IMR-90 (cell line): ENCODE data around the gene AUTS2. TPM values are rescaled to one million over a fixed set of nuclear protein-coding genes. Genes with fewer than 3 reads are reported as not detected.

Source experiments
- ATAC-seq: fragments of 200-7000 bp; cut with Tn5 transposase; 2 replicates; pipeline ENCODE4 v1.9.1; 2020; ENCODE audit warnings: low read depth, mild to moderate bottlenecking, moderate library complexity
- BruUV-seq: library from RNA; stranded (reverse); fragments of 400-500 nt; replicated peaks from 2 replicates; lab custom pipeline; 2021; lab: Mats Ljungman, UMichigan
- CTCF ChIA-PET: fragments of 300-600 bp; formaldehyde crosslinking; extraction: SDS; loops from one replicate; lab custom pipeline; 2021; ENCODE audit warnings: antibody characterized with exemption; lab: Yijun Ruan, JAX
- POLR2A ChIA-PET: fragments of 300-600 bp; sonication (Branson Sonifier 250); formaldehyde crosslinking; loops from one replicate; lab custom pipeline; 2022; ENCODE audit warnings: antibody characterized with exemption; ENCODE audit not compliant: unreplicated experiment; lab: Charles Lee
- DNase-seq: peaks from one replicate; pipeline ENCODE4 v3.0.0; 2013
- H2AFZ ChIP-seq: replicated peaks from 2 replicates; pipeline ENCODE3; 2013; ENCODE audit warnings: low read length, mild to moderate bottlenecking; ENCODE audit not compliant: poor library complexity
- H2AK5ac ChIP-seq: 2 replicates; pipeline ENCODE4 v1.6.1; 2013; ENCODE audit warnings: low read depth, low read length, inconsistent platforms
- H2AK9ac ChIP-seq: replicated peaks from 2 replicates; pipeline ENCODE3; 2013; ENCODE audit warnings: mild to moderate bottlenecking, low read depth, low read length, moderate library complexity; ENCODE audit not compliant: poor library complexity
- H2BK120ac ChIP-seq: 2 replicates; pipeline ENCODE4 v1.6.1; 2013; ENCODE audit warnings: low read depth, low read length, inconsistent platforms
- H2BK15ac ChIP-seq: 3 replicates; pipeline ENCODE4 v1.6.1; 2013; ENCODE audit warnings: low read depth, low read length, inconsistent platforms
- H2BK20ac ChIP-seq: 2 replicates; pipeline ENCODE4 v1.6.1; 2013; ENCODE audit warnings: low read depth, mild to moderate bottlenecking, inconsistent platforms, low read length, moderate library complexity
- H2BK5ac ChIP-seq: 2 replicates; pipeline ENCODE4 v1.6.1; 2013; ENCODE audit warnings: mild to moderate bottlenecking, low read depth, low read length, inconsistent platforms; ENCODE audit not compliant: poor library complexity, severe bottlenecking
- H3K14ac ChIP-seq: replicated peaks from 2 replicates; pipeline ENCODE4 v1.6.1; 2013; ENCODE audit warnings: low read depth, low read length, inconsistent platforms
- H3K18ac ChIP-seq: 2 replicates; pipeline ENCODE4 v1.6.1; 2013; ENCODE audit warnings: low read depth, low read length, control low read depth
- H3K23ac ChIP-seq: 2 replicates; pipeline ENCODE4 v1.6.1; 2013; ENCODE audit warnings: low read depth, low read length, inconsistent platforms
- H3K27ac ChIP-seq: 2 replicates; pipeline ENCODE4 v1.5.1; 2013; ENCODE audit warnings: mild to moderate bottlenecking, control low read depth, low read length; ENCODE audit not compliant: insufficient read depth
- H3K27me3 ChIP-seq: 2 replicates; pipeline ENCODE4 v1.6.1; 2013; ENCODE audit warnings: low read length; ENCODE audit not compliant: control insufficient read depth, insufficient read depth
- H3K36me3 ChIP-seq: 2 replicates; pipeline ENCODE4 v1.6.1; 2013; ENCODE audit warnings: low read length, mixed read lengths; ENCODE audit not compliant: control insufficient read depth, insufficient read depth
- H3K4ac ChIP-seq: 2 replicates; pipeline ENCODE4 v1.6.1; 2013; ENCODE audit warnings: low read depth, low read length, inconsistent platforms
- H3K4me1 ChIP-seq: 2 replicates; pipeline ENCODE4 v1.6.1; 2013; ENCODE audit warnings: low read length, mixed read lengths; ENCODE audit not compliant: control insufficient read depth, insufficient read depth
- H3K4me2 ChIP-seq: 2 replicates; pipeline ENCODE4 v1.6.1; 2013; ENCODE audit warnings: low read depth, mild to moderate bottlenecking, control low read depth, low read length, moderate library complexity
- H3K4me3 ChIP-seq: 2 replicates; pipeline ENCODE4 v1.5.1; 2013; ENCODE audit warnings: low read depth, mild to moderate bottlenecking, control low read depth, low read length, moderate library complexity; ENCODE audit not compliant: insufficient read depth
- H3K56ac ChIP-seq: 2 replicates; pipeline ENCODE4 v1.6.1; 2013; ENCODE audit warnings: low read length, inconsistent platforms; ENCODE audit not compliant: insufficient read depth; ENCODE audit errors: extremely low read depth
- H3K79me1 ChIP-seq, 2 experiments: 2 replicates each; pipeline ENCODE4 v1.6.1; 2013; ENCODE audit warnings: low read length in 2 of 2, inconsistent platforms in 1 of 2, low read depth in 1 of 2
- H3K9ac ChIP-seq: 2 replicates; pipeline ENCODE4 v1.6.1; 2013; ENCODE audit warnings: low read depth, low read length, control low read depth
- H3K9me1 ChIP-seq: 2 replicates; pipeline ENCODE4 v1.6.1; 2013; ENCODE audit warnings: low read length, inconsistent platforms; ENCODE audit not compliant: insufficient read depth
- H3K9me3 ChIP-seq: 2 replicates; pipeline ENCODE4 v1.6.1; 2013; ENCODE audit warnings: low read length; ENCODE audit not compliant: control insufficient read depth, insufficient read depth
- H4K20me1 ChIP-seq: 2 replicates; pipeline ENCODE4 v1.6.1; 2013; ENCODE audit warnings: low read length, inconsistent platforms; ENCODE audit not compliant: insufficient read depth
- H4K5ac ChIP-seq: 2 replicates; pipeline ENCODE4 v1.6.1; 2013; ENCODE audit warnings: mild to moderate bottlenecking, low read depth, low read length, control low read depth
- H4K8ac ChIP-seq, 2 experiments: 2 replicates each; pipeline ENCODE4 v1.6.1; 2013; ENCODE audit warnings: low read depth in 2 of 2, low read length in 2 of 2, control low read depth in 1 of 2, inconsistent platforms in 1 of 2
- H4K91ac ChIP-seq: 2 replicates; pipeline ENCODE4 v1.6.1; 2013; ENCODE audit warnings: low read depth, low read length, inconsistent platforms; ENCODE audit not compliant: insufficient read depth
- BHLHE40 ChIP-seq: fragments of 150-350 bp; IDR thresholded peaks from 2 replicates; pipeline ENCODE4 v1.6.1; 2016; ENCODE audit warnings: mild to moderate bottlenecking, low read depth, low read length
- CEBPB ChIP-seq: IDR thresholded peaks from 2 replicates; pipeline ENCODE4 v1.6.1; 2012; ENCODE audit warnings: low read depth, low read length, improper control_type of control experiment
- CHD1 ChIP-seq: IDR thresholded peaks from 2 replicates; pipeline ENCODE4 v1.6.1; 2012; ENCODE audit warnings: low read depth, low read length, improper control_type of control experiment
- CTCF ChIP-seq: conservative IDR thresholded peaks from 2 replicates; pipeline ENCODE4 v1.5.1; 2012; ENCODE audit warnings: mild to moderate bottlenecking, low read depth, low read length, improper control_type of control experiment
- ELK1 ChIP-seq: fragments of 150-350 bp; IDR thresholded peaks from 2 replicates; pipeline ENCODE4 v1.6.1; 2016; ENCODE audit warnings: low read depth, mild to moderate bottlenecking, low read length, moderate library complexity, borderline replicate concordance
- FOS ChIP-seq: fragments of 150-350 bp; IDR thresholded peaks from 2 replicates; pipeline ENCODE4 v1.6.1; 2016; ENCODE audit warnings: low read depth, low read length
- MAFK ChIP-seq: IDR thresholded peaks from 2 replicates; pipeline ENCODE4 v1.6.1; 2012; ENCODE audit warnings: low read depth, low read length, improper control_type of control experiment
- MAZ ChIP-seq: IDR thresholded peaks from 2 replicates; pipeline ENCODE4 v1.6.1; 2012; ENCODE audit warnings: low read depth, mild to moderate bottlenecking, low read length, improper control_type of control experiment, moderate library complexity, borderline replicate concordance
- MXI1 ChIP-seq: IDR thresholded peaks from 2 replicates; pipeline ENCODE4 v1.6.1; 2012; ENCODE audit warnings: low read depth, mild to moderate bottlenecking, low read length, moderate library complexity, borderline replicate concordance
- NFE2L2 ChIP-seq: fragments of 150-350 bp; IDR thresholded peaks from 2 replicates; pipeline ENCODE4 v1.6.1; 2016; ENCODE audit warnings: low read depth, mild to moderate bottlenecking, low read length
- POLR2A ChIP-seq: IDR thresholded peaks from 2 replicates; pipeline ENCODE4 v1.6.1; 2012; ENCODE audit warnings: mild to moderate bottlenecking, low read depth, low read length
- RAD21 ChIP-seq: IDR thresholded peaks from 2 replicates; pipeline ENCODE4 v1.6.1; 2012; ENCODE audit warnings: low read length, improper control_type of control experiment
- RCOR1 ChIP-seq: IDR thresholded peaks from 2 replicates; pipeline ENCODE4 v1.6.1; 2012; ENCODE audit warnings: mild to moderate bottlenecking, low read length, improper control_type of control experiment; ENCODE audit not compliant: insufficient replicate concordance
- RFX5 ChIP-seq: IDR thresholded peaks from 2 replicates; pipeline ENCODE4 v1.8.0; 2012; ENCODE audit warnings: low read depth, mild to moderate bottlenecking, low read length, moderate library complexity
- SMC3 ChIP-seq: fragments of 150-350 bp; IDR thresholded peaks from 2 replicates; pipeline ENCODE4 v1.6.1; 2016; ENCODE audit warnings: low read depth, mild to moderate bottlenecking, antibody characterized with exemption, low read length, moderate library complexity
- USF2 ChIP-seq: fragments of 150-350 bp; IDR thresholded peaks from 2 replicates; pipeline ENCODE4 v1.6.1; 2017; ENCODE audit warnings: mild to moderate bottlenecking, antibody characterized with exemption, low read length, low read depth
- WGBS, 2 experiments: methylation state at CpG; one replicate each; pipeline versions ENCODE4 v1.1.5 to v1.1.7; 2013; ENCODE audit warnings: missing lambda C conversion rate in 2 of 2; ENCODE audit not compliant: insufficient read length in 1 of 2; ENCODE audit errors: extremely low coverage in 2 of 2; 5-methylcytosine and 5-hydroxymethylcytosine counted together
- dilution Hi-C: fragments of 300-500 bp; cut with HindIII; formaldehyde crosslinking; loops from one replicate; pipeline ENCODE4 v1.14.3; 2018; ENCODE audit warnings: low sequenced_read_pairs; ENCODE audit not compliant: unreplicated experiment
- in situ Hi-C: fragments of 300-500 bp; cut with MboI; formaldehyde crosslinking; loops from 3 replicates; pipeline ENCODE4 v1.14.3; 2019; ENCODE audit warnings: low sequenced_read_pairs, inconsistent platforms, mixed read lengths
- intact Hi-C: fragments of 100-400 bp; cut with micrococcal nuclease; formaldehyde crosslinking; loops from 2 replicates; pipeline ENCODE4 v1.10.0; 2022
- polyA plus RNA-seq, 3 experiments: library from polyadenylated mRNA; depleted of rRNA; stranded (reverse); fragments of >200 nt; gene quantifications; 2 replicates each; pipeline ENCODE4 v1.2.3, GENCODE V29; 2012; ENCODE audit warnings: low replicate concordance in 1 of 3
- total RNA-seq: library from RNA; depleted of rRNA; stranded (reverse); fragments of >200 nt; gene quantifications from 2 replicates; pipeline ENCODE4 v1.2.3, GENCODE V29; 2012

AUTS2 gene
- total and polyA plus RNA-seq, 2 of the 4 experiments (the other 2 are of a cell fraction): 0.90 to 3.0 TPM

GRCh38 chr7:70343519-70343918 lies 745.2 kb downstream of the AUTS2 start:
- Histone ChIP-seq H3K27me3 (no peaks in the 10 kb centered on the region), H3K4me2 (no peak overlapping the region), H2BK5ac (no peak overlapping the region), H3K27ac (no peak overlapping the region), H3K23ac (no peak overlapping the region), H3K9me1 (no peaks in the 10 kb centered on the region), H3K4me1 (no peaks in the 10 kb centered on the region), H3K4me3 (no peak overlapping the region), H4K5ac (no peak overlapping the region), H4K20me1 (no peaks in the 10 kb centered on the region), H3K56ac (no peak overlapping the region), H3K4ac (no peak overlapping the region), H2BK120ac (no peak overlapping the region), H3K9me3 (no peaks in the 10 kb centered on the region), H3K9ac (no peak overlapping the region), H2BK15ac (no peak overlapping the region), H3K36me3 (no peaks in the 10 kb centered on the region), H3K18ac (no peak overlapping the region), H2AK5ac (no peak overlapping the region), H2AK9ac (no peak overlapping the region), H3K79me1 (no peaks in the 10 kb centered on the region), H4K8ac (no peak overlapping the region), H4K91ac (no peak overlapping the region), H2AFZ (no peak overlapping the region), H3K14ac (no peak overlapping the region), H2BK20ac (no peak overlapping the region)
- TF ChIP-seq ELK1 (no peak), RAD21 (no peak), CHD1 (no peak), MXI1 (no peak), SMC3 (no peak), CEBPB (no peak), NFE2L2 (no peak), USF2 (no peak), RCOR1 (no peak), RFX5 (no peak), CTCF (no peak), FOS (no peak), MAZ (no peak), MAFK (no peak), POLR2A (no peak), BHLHE40 (no peak)
- ATAC-seq (no peak), DNase-seq (no peak)
- ChIA-PET CTCF (no interaction called here), POLR2A (no interaction called here)
- dilution Hi-C loops (no loop called here), in situ Hi-C loops (no loop called here), intact Hi-C loops (no loop called here)
- no CpG with 5 or more reads among the region's 2 CpGs for WGBS, 2 experiments
- BruUV-seq: no TSS peak
